T-helper 1 cell treated with Interleukin-12 subunit alpha and Interleukin-12 subunit beta and Interleukin-4 antibody, amounts not matched to agents 30 μg/mL and 1 μg/mL, for 36 hours (primary cell): ENCODE data around the gene GP2.
"Not testable (repeated sequence)": the region's sequence is repeated elsewhere in the genome, so short reads cannot be mapped to it uniquely, and the experiment has no call there.

ENCODE experiments used
- H3K27ac Mint-ChIP-seq: one replicate; pipeline ENCODE4 v1.8.0; 2021; ENCODE audit warnings: mild to moderate bottlenecking, mixed read lengths
- H3K27me3 Mint-ChIP-seq: one replicate; pipeline ENCODE4 v1.8.0; 2021; ENCODE audit warnings: low read depth, mixed read lengths
- H3K36me3 Mint-ChIP-seq: one replicate; pipeline ENCODE4 v1.8.0; 2021; ENCODE audit warnings: low read depth, mixed read lengths
- H3K4me1 Mint-ChIP-seq: one replicate; pipeline ENCODE4 v1.8.0; 2021; ENCODE audit warnings: low read depth, mixed read lengths
- H3K4me3 Mint-ChIP-seq: one replicate; pipeline ENCODE4 v1.8.0; 2021; ENCODE audit warnings: mild to moderate bottlenecking, moderate library complexity, mixed read lengths
- H3K9me3 Mint-ChIP-seq: one replicate; pipeline ENCODE4 v1.8.0; 2021; ENCODE audit warnings: mixed read lengths

GP2 gene

GRCh38 chr16:20336955-20337354, 9.6 kb upstream of the GP2 start:
- no peaks in the 10 kb centered on the region for H3K9me3 Mint-ChIP-seq
- no peaks in the 10 kb centered on the region for H3K27me3 Mint-ChIP-seq
- H3K4me3 Mint-ChIP-seq, result no peak overlapping the region
- H3K27ac Mint-ChIP-seq, result no peak overlapping the region
- no peaks in the 10 kb centered on the region for H3K4me1 Mint-ChIP-seq
- no peaks in the 10 kb centered on the region for H3K36me3 Mint-ChIP-seq

GRCh38 chr16:20334396-20334795, 7.1 kb upstream of the GP2 start:
- Mint-ChIP-seq H3K27me3 (no peaks in the 10 kb centered on the region), H3K27ac (no peak overlapping the region), H3K36me3 (no peaks in the 10 kb centered on the region), H3K9me3 (no peaks in the 10 kb centered on the region), H3K4me3 (no peak overlapping the region), H3K4me1 (no peaks in the 10 kb centered on the region)

GRCh38 chr16:20333120-20333519, 5.8 kb upstream of the GP2 start:
- no peaks in the 10 kb centered on the region for H3K36me3 Mint-ChIP-seq
- H3K4me1 Mint-ChIP-seq, result no peaks in the 10 kb centered on the region
- H3K27ac Mint-ChIP-seq, result no peak overlapping the region
- no peaks in the 10 kb centered on the region for H3K9me3 Mint-ChIP-seq
- H3K27me3 Mint-ChIP-seq, result no peaks in the 10 kb centered on the region
- H3K4me3 Mint-ChIP-seq, result no peak overlapping the region

GRCh38 chr16:20332411-20332810, 5.1 kb upstream of the GP2 start:
- H3K36me3 Mint-ChIP-seq, result no peaks in the 10 kb centered on the region
- H3K4me1 Mint-ChIP-seq, result no peaks in the 10 kb centered on the region
- H3K4me3 Mint-ChIP-seq, result no peak overlapping the region

GRCh38 chr16:20331635-20332034, 4.3 kb upstream of the GP2 start:
- Mint-ChIP-seq H3K36me3 (no peaks in the 10 kb centered on the region), H3K27me3 (no peaks in the 10 kb centered on the region), H3K4me1 (no peaks in the 10 kb centered on the region), H3K27ac (no peak overlapping the region), H3K9me3 (no peaks in the 10 kb centered on the region), H3K4me3 (no peak overlapping the region)

More at GRCh38 chr16:20332411-20332810, 5.1 kb upstream of the GP2 start:
- Mint-ChIP-seq H3K27ac (no peak overlapping the region), H3K9me3 (no peaks in the 10 kb centered on the region), H3K27me3 (no peaks in the 10 kb centered on the region)

- no peaks in the 10 kb centered on the region for H3K9me3 Mint-ChIP-seq
- H3K4me3 Mint-ChIP-seq, result no peak overlapping the region
- H3K27me3 Mint-ChIP-seq, result no peaks in the 10 kb centered on the region
- no peaks in the 10 kb centered on the region for H3K4me1 Mint-ChIP-seq
- no peaks in the 10 kb centered on the region for H3K36me3 Mint-ChIP-seq
- H3K27ac Mint-ChIP-seq, result no peak overlapping the region
Observed at GRCh38 chr16:20329392-20330138, 2.3 kb upstream of the GP2 start.

- no peaks in the 10 kb centered on the region for H3K27me3 Mint-ChIP-seq
- no peak overlapping the region for H3K4me3 Mint-ChIP-seq
- H3K27ac Mint-ChIP-seq, result no peak overlapping the region
- no peaks in the 10 kb centered on the region for H3K9me3 Mint-ChIP-seq
- no peaks in the 10 kb centered on the region for H3K4me1 Mint-ChIP-seq
- H3K36me3 Mint-ChIP-seq, result no peaks in the 10 kb centered on the region
Observed at GRCh38 chr16:20326321-20326720, 992 bp downstream of the GP2 start.

- no peak overlapping the region for H3K27ac Mint-ChIP-seq
Observed at GRCh38 chr16:20325005-20325404, 2.3 kb downstream of the GP2 start.

GRCh38 chr16:20323591-20324117, 3.7 kb downstream of the GP2 start:
- Mint-ChIP-seq H3K4me3 (no peak overlapping the region), H3K27me3 (no peaks in the 10 kb centered on the region), H3K36me3 (no peaks in the 10 kb centered on the region), H3K9me3 (no peaks in the 10 kb centered on the region), H3K27ac (no peak overlapping the region), H3K4me1 (no peaks in the 10 kb centered on the region)

More at GRCh38 chr16:20325005-20325404, 2.3 kb downstream of the GP2 start:
- H3K9me3 Mint-ChIP-seq, result no peaks in the 10 kb centered on the region
- H3K36me3 Mint-ChIP-seq, result no peaks in the 10 kb centered on the region
- H3K27me3 Mint-ChIP-seq, result no peaks in the 10 kb centered on the region
- no peaks in the 10 kb centered on the region for H3K4me1 Mint-ChIP-seq
- H3K4me3 Mint-ChIP-seq, result no peak overlapping the region

- Mint-ChIP-seq H3K27me3 (no peaks in the 10 kb centered on the region), H3K27ac (no peak overlapping the region), H3K36me3 (no peaks in the 10 kb centered on the region), H3K9me3 (no peaks in the 10 kb centered on the region), H3K4me3 (no peak overlapping the region), H3K4me1 (no peaks in the 10 kb centered on the region)
Observed at GRCh38 chr16:20322696-20323095, 4.6 kb downstream of the GP2 start.

GRCh38 chr16:20321671-20322070, 5.6 kb downstream of the GP2 start:
- H3K36me3 Mint-ChIP-seq, result no peaks in the 10 kb centered on the region
- H3K27ac Mint-ChIP-seq, result no peak overlapping the region
- no peaks in the 10 kb centered on the region for H3K9me3 Mint-ChIP-seq
- no peak overlapping the region for H3K4me3 Mint-ChIP-seq
- no peaks in the 10 kb centered on the region for H3K4me1 Mint-ChIP-seq
- no peaks in the 10 kb centered on the region for H3K27me3 Mint-ChIP-seq

GRCh38 chr16:20321051-20321450, 6.3 kb downstream of the GP2 start:
- not testable (repeated sequence) for H3K4me3 Mint-ChIP-seq, H3K27ac Mint-ChIP-seq, H3K27me3 Mint-ChIP-seq, H3K4me1 Mint-ChIP-seq, H3K9me3 Mint-ChIP-seq, H3K36me3 Mint-ChIP-seq

GRCh38 chr16:20320592-20320991, 6.7 kb downstream of the GP2 start:
- H3K4me3 Mint-ChIP-seq, result no peak overlapping the region
- no peak overlapping the region for H3K27ac Mint-ChIP-seq
- no peaks in the 10 kb centered on the region for H3K9me3 Mint-ChIP-seq
- no peaks in the 10 kb centered on the region for H3K36me3 Mint-ChIP-seq
- no peaks in the 10 kb centered on the region for H3K4me1 Mint-ChIP-seq
- H3K27me3 Mint-ChIP-seq, result no peaks in the 10 kb centered on the region

- Mint-ChIP-seq H3K4me3 (no peak overlapping the region), H3K4me1 (no peaks in the 10 kb centered on the region), H3K36me3 (no peaks in the 10 kb centered on the region), H3K9me3 (no peaks in the 10 kb centered on the region), H3K27me3 (no peaks in the 10 kb centered on the region), H3K27ac (no peak overlapping the region)
Observed at GRCh38 chr16:20320178-20320577, 7.1 kb downstream of the GP2 start.

- no peaks in the 10 kb centered on the region for H3K9me3 Mint-ChIP-seq
- H3K4me1 Mint-ChIP-seq, result no peaks in the 10 kb centered on the region
- no peaks in the 10 kb centered on the region for H3K27me3 Mint-ChIP-seq
- H3K27ac Mint-ChIP-seq, result no peak overlapping the region
- no peaks in the 10 kb centered on the region for H3K36me3 Mint-ChIP-seq
- H3K4me3 Mint-ChIP-seq, result no peak overlapping the region
Observed at GRCh38 chr16:20319406-20319805, 7.9 kb downstream of the GP2 start.
